ENCODE data around the gene RARS2. TPM values are rescaled to one million over a fixed set of nuclear protein-coding genes. Genes with fewer than 3 reads are reported as not detected.

The RARS2 gene
- total and polyA plus RNA-seq, 2 of the 8 experiments (the other 6 are each of a cell fraction or from before 2014, with no cell fraction given) = 10.2 to 40.5 TPM

- peak; percentile 47; the same call in 1 of the 2 replicates for TF ChIP-seq CREB1 (IDR thresholded peaks at IDR 0.05)
- TF ChIP-seq, protein P1, sequence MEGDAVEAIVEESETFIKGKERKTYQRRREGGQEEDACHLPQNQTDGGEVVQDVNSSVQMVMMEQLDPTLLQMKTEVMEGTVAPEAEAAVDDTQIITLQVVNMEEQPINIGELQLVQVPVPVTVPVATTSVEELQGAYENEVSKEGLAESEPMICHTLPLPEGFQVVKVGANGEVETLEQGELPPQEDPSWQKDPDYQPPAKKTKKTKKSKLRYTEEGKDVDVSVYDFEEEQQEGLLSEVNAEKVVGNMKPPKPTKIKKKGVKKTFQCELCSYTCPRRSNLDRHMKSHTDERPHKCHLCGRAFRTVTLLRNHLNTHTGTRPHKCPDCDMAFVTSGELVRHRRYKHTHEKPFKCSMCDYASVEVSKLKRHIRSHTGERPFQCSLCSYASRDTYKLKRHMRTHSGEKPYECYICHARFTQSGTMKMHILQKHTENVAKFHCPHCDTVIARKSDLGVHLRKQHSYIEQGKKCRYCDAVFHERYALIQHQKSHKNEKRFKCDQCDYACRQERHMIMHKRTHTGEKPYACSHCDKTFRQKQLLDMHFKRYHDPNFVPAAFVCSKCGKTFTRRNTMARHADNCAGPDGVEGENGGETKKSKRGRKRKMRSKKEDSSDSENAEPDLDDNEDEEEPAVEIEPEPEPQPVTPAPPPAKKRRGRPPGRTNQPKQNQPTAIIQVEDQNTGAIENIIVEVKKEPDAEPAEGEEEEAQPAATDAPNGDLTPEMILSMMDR (IDR thresholded peaks at IDR 0.05; ENCODE audit: control extremely low read depth in 1 of 3, insufficient read depth in 1 of 3, low read depth in 1 of 3, low read length in 3 of 3) = no peak
- TF ChIP-seq RFX5 (IDR thresholded peaks at IDR 0.05; ENCODE audit: borderline replicate concordance, low read depth, low read length) = no peak
- TF ChIP-seq TAF1 (IDR thresholded peaks at IDR 0.05; ENCODE audit: low read depth, low read length) = peak; percentile 69; the same call in 1 of the 2 replicates
- peak; percentile 67 for TF ChIP-seq ASH2L (IDR thresholded peaks at IDR 0.05; ENCODE audit: low read length)
- no peak for TF ChIP-seq MAFK (IDR thresholded peaks at IDR 0.05; ENCODE audit: low read depth, low read length)
- no peak for TF ChIP-seq GABPA (IDR thresholded peaks at IDR 0.05; ENCODE audit: borderline replicate concordance, insufficient read depth, low read length)
- peak in 1 of 2 experiments; percentile 85; a peak in 2 of 4 replicates for TF ChIP-seq SIN3A (conservative IDR thresholded peaks at IDR 0.05 in 1 of 2, IDR thresholded peaks at IDR 0.05 in 1 of 2; ENCODE audit: low read depth in 1 of 2, low read length in 2 of 2)
Measured at GRCh38 chr6:87472525-87473418, 117.0 kb downstream of the RARS2 start, which contains the start of gene SLC35A1 (continued).

Measured in H1 (cell line).